OCI-LY1 (cell line): ENCODE measurements around the gene GPR15.

Experiments used
- H2AFZ ChIP-seq: fragments of 200-600 bp; sonication (generic), shearing (Covaris generic); 2 replicates; pipeline ENCODE4 v1.6.0; 2014; ENCODE audit warnings: antibody characterized with exemption, mild to moderate bottlenecking, low read length
- H3F3A ChIP-seq: fragments of 200-600 bp; sonication (generic), shearing (Covaris generic); 2 replicates; pipeline ENCODE4 v1.6.0; 2014; ENCODE audit warnings: mild to moderate bottlenecking, antibody characterized with exemption, low read length, moderate library complexity; ENCODE audit not compliant: insufficient read depth
- H3K27ac ChIP-seq: fragments of 200-600 bp; sonication (generic); 2 replicates; pipeline ENCODE4 v1.5.1; 2014; ENCODE audit warnings: low read length, mixed run types, mild to moderate bottlenecking, low read depth; ENCODE audit not compliant: poor library complexity, severe bottlenecking
- H3K27me3 ChIP-seq: fragments of 200-600 bp; sonication (generic); 2 replicates; pipeline ENCODE4 v1.6.0; 2014; ENCODE audit warnings: antibody characterized with exemption, mild to moderate bottlenecking, low read length, moderate library complexity; ENCODE audit not compliant: insufficient read depth
- H3K36me3 ChIP-seq: fragments of 200-600 bp; sonication (generic); 2 replicates; pipeline ENCODE4 v1.6.1; 2014; ENCODE audit warnings: mild to moderate bottlenecking, antibody characterized with exemption, low read length, moderate library complexity, mixed read lengths; ENCODE audit not compliant: insufficient read depth
- H3K4me1 ChIP-seq: fragments of 200-600 bp; sonication (generic); 2 replicates; pipeline ENCODE4 v1.5.1; 2014; ENCODE audit warnings: mild to moderate bottlenecking, low read length, moderate library complexity; ENCODE audit not compliant: insufficient read depth, severe bottlenecking
- H3K4me2 ChIP-seq: fragments of 200-600 bp; sonication (generic), shearing (Covaris generic); 2 replicates; pipeline ENCODE4 v1.6.1; 2014; ENCODE audit warnings: low read length
- H3K4me3 ChIP-seq: fragments of 200-600 bp; sonication (generic); 2 replicates; pipeline ENCODE4 v1.5.1; 2014; ENCODE audit warnings: low read length, low read depth, mild to moderate bottlenecking, mixed read lengths; ENCODE audit not compliant: poor library complexity, severe bottlenecking
- H3K79me2 ChIP-seq: fragments of 200-600 bp; shearing (Covaris generic); 2 replicates; pipeline ENCODE4 v1.6.1; 2016; ENCODE audit warnings: mixed run types, low read length, mixed read lengths; ENCODE audit not compliant: insufficient read depth
- H3K9ac ChIP-seq: fragments of 200-600 bp; sonication (generic), shearing (Covaris generic); 2 replicates; pipeline ENCODE4 v1.6.1; 2014; ENCODE audit warnings: mild to moderate bottlenecking, low read length, mixed read lengths
- H3K9me2 ChIP-seq: fragments of 200-600 bp; sonication (generic), shearing (Covaris generic); 2 replicates; pipeline ENCODE4 v1.6.1; 2014; ENCODE audit warnings: low read depth, mild to moderate bottlenecking, low read length, mixed read lengths
- H3K9me3 ChIP-seq: fragments of 200-600 bp; shearing (Covaris generic); 2 replicates; pipeline ENCODE4 v1.6.1; 2014; ENCODE audit warnings: low read length, mixed read lengths
- H4K20me1 ChIP-seq: fragments of 200-600 bp; sonication (generic), shearing (Covaris generic); 2 replicates; pipeline ENCODE4 v1.6.0; 2016; ENCODE audit warnings: mild to moderate bottlenecking, low read length; ENCODE audit not compliant: insufficient read depth
- EZH2 ChIP-seq: fragments of 200-600 bp; sonication (generic), shearing (Covaris generic); IDR thresholded peaks from 2 replicates; pipeline ENCODE4 v1.8.0; 2017; ENCODE audit warnings: borderline replicate concordance, mixed run types, mild to moderate bottlenecking, antibody characterized with exemption, low read length, moderate library complexity, mixed read lengths
- TF ChIP-seq, protein P1 (sequence below): fragments of 200-600 bp; sonication (generic), shearing (Covaris generic); IDR thresholded peaks from 2 replicates; pipeline ENCODE4 v1.5.1; 2017; ENCODE audit warnings: mild to moderate bottlenecking, antibody characterized with exemption, low read length, moderate library complexity, mixed read lengths

Gene GPR15

DNA sequence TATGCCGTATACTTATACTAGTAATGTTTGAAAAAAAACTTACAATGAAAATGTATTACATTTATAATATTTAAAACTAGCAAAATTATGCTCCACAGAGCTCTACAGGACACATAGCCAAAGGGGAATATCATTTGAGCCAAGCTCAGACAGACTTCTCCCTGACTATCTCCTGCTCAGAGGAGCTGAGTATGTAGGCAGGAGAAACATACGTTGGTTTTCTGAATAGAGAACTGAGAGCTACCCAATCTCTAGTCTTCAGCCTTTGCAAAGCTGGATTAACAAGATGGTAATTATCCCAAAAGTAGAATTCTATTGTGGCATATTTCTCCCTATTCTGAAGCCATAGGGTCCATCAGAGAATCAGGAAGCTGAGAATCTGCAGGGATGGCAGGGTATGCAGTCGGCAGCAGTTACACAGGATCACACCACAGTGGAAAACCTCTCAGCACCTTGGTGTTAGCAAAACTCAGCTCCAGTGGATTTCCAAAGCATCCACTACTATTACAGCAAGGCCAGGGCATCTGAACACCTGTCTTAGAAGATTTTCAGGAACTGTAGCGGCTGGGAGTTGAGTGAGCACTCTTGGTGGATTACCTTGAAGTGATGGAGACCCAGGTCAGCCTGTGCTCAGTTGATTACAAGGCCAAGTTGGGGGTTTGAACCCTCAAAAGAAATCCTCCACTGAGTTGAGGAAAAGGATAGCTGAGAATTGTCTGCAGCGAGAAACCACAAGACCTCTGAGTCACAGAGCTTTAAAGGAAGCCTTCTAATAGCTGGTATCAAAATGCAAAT, 30.1 kb downstream of the GPR15 start:
- H3K9me2 ChIP-seq: no peaks in the 10 kb centered on the region
- peak overlapping the region; percentile 89 for H3K27ac ChIP-seq
- H2AFZ ChIP-seq: 0 out of 2 replicates have a peak overlapping the region, but pooled peaks have one; percentile 38
- H3K4me1 ChIP-seq: peaks cover 61% of the 10 kb centered on the region
- H3K4me2 ChIP-seq: no peak overlapping the region; the same call in 1 of the 2 replicates
- TF ChIP-seq, protein P1, sequence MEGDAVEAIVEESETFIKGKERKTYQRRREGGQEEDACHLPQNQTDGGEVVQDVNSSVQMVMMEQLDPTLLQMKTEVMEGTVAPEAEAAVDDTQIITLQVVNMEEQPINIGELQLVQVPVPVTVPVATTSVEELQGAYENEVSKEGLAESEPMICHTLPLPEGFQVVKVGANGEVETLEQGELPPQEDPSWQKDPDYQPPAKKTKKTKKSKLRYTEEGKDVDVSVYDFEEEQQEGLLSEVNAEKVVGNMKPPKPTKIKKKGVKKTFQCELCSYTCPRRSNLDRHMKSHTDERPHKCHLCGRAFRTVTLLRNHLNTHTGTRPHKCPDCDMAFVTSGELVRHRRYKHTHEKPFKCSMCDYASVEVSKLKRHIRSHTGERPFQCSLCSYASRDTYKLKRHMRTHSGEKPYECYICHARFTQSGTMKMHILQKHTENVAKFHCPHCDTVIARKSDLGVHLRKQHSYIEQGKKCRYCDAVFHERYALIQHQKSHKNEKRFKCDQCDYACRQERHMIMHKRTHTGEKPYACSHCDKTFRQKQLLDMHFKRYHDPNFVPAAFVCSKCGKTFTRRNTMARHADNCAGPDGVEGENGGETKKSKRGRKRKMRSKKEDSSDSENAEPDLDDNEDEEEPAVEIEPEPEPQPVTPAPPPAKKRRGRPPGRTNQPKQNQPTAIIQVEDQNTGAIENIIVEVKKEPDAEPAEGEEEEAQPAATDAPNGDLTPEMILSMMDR: no peak
- TF ChIP-seq EZH2: no peak
- H3K4me3 ChIP-seq: no peak overlapping the region
- no peaks in the 10 kb centered on the region; the same call in 1 of the 2 replicates for H3F3A ChIP-seq
- H3K9ac ChIP-seq: no peak overlapping the region
- no peaks in the 10 kb centered on the region for H3K36me3 ChIP-seq
- H3K27me3 ChIP-seq: no peaks in the 10 kb centered on the region
- no peaks in the 10 kb centered on the region for H3K9me3 ChIP-seq
- no peaks in the 10 kb centered on the region for H4K20me1 ChIP-seq
- H3K79me2 ChIP-seq: no peaks in the 10 kb centered on the region

DNA sequence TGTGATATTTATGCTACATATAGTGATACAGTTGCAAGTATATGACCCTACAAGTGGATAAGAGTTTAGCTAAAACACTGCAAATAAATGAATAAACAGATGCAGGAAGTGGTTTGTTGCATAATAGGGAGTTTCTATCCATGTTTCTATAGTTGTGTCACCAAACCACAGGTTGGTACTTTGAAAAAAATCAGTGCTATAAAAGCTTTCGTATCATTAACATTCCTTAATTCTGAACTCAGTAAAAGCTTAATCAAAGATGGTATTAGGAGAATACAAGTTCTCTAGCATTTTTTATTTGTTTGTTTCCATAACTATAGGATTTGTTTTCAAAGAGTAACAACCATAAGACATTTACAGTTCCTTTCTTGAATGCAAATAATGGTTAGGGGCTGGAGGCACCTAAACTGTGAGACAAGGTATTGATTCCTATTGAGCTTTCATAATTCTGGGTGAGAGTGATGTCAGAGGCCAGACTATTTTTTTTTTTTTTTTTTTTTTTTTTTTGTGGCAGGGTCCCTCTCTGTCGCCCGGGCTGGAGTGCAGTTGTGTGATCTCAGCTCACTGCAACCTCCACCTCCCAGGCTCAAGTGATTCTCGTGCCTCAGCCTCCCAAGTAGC, 32.0 kb downstream of the GPR15 start:
- no peak overlapping the region for H3K4me3 ChIP-seq
- no peaks in the 10 kb centered on the region for H3K79me2 ChIP-seq
- no peak for TF ChIP-seq EZH2
- TF ChIP-seq, protein P1: no peak
- no peak overlapping the region; the same call in 1 of the 2 replicates for H3K9ac ChIP-seq
- no peaks in the 10 kb centered on the region for H3K36me3 ChIP-seq
- no peaks in the 10 kb centered on the region for H3K9me2 ChIP-seq
- H2AFZ ChIP-seq: no peak overlapping the region; the same call in 1 of the 2 replicates
- peak overlapping the region; percentile 32; the same call in 1 of the 2 replicates for H3K4me2 ChIP-seq
- peaks cover 64% of the 10 kb centered on the region for H3K4me1 ChIP-seq
- H3F3A ChIP-seq: no peaks in the 10 kb centered on the region; the same call in 1 of the 2 replicates
- H3K27ac ChIP-seq: peak overlapping the region; percentile 89
- no peaks in the 10 kb centered on the region for H3K27me3 ChIP-seq
- H4K20me1 ChIP-seq: no peaks in the 10 kb centered on the region
- no peaks in the 10 kb centered on the region for H3K9me3 ChIP-seq

DNA sequence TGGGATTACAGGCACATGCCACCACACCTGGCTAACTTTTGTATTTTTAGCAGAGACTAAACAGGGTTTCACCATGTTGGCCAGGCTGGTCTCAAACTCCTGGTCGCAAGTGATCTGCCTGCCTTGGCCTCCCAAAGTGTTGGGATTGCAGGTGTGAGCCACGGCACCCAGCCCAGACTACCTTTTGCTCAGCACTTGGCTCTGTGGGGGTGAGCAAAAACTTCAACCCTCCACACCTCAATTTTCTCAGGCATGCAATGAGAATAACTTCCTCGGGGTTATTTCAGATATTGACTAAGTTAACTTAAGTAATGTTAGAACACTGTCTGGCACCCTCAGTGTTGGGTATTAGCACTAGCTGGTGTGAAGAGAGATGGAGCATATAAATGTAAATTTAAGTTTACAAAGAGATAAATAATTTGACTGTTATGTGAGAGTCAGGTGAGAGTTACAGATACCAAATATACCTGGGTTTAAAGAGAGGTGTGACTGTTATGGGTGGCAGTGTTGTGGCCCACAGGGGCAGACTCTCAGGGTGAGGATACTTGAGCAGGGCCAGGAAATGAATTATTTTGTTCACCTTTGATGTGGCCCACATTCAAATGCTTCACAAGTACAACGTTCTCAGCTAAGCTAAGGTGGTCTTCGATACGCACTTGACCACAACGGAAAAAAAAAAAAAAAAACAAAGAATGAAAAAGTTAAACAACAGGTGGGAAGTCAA, 32.7 kb downstream of the GPR15 start:
- no peaks in the 10 kb centered on the region for H3K9me3 ChIP-seq
- no peaks in the 10 kb centered on the region for H3K36me3 ChIP-seq
- H3K79me2 ChIP-seq: no peaks in the 10 kb centered on the region
- H3K27me3 ChIP-seq: no peaks in the 10 kb centered on the region
- no peaks in the 10 kb centered on the region for H3K9me2 ChIP-seq
- H2AFZ ChIP-seq: no peak overlapping the region
- peak overlapping the region; percentile 89 for H3K27ac ChIP-seq
- peak overlapping the region; percentile 46 for H3K9ac ChIP-seq
- H3K4me2 ChIP-seq: peak overlapping the region; percentile 41
- no peaks in the 10 kb centered on the region for H4K20me1 ChIP-seq
- no peak overlapping the region for H3K4me3 ChIP-seq
- TF ChIP-seq EZH2: no peak
- TF ChIP-seq, protein P1: no peak
- H3F3A ChIP-seq: no peaks in the 10 kb centered on the region; the same call in 1 of the 2 replicates
- peaks cover 64% of the 10 kb centered on the region for H3K4me1 ChIP-seq
